HEK293T (cell line): ENCODE results near the gene KCNN3.
"Not testable (repeated sequence)": the region's sequence is repeated elsewhere in the genome, so short reads cannot be mapped to it uniquely, and the experiment has no call there.

Source experiments
- CTCF ChIA-PET: fragments of 350-600 bp; formaldehyde crosslinking; extraction: SDS; loops from one replicate; lab custom pipeline; 2021; ENCODE audit warnings: antibody characterized with exemption, inconsistent platforms; lab: Yijun Ruan, JAX
- POLR2A ChIA-PET: fragments of 350-600 bp; formaldehyde crosslinking; extraction: SDS; loops from one replicate; lab custom pipeline; 2020; ENCODE audit warnings: antibody characterized with exemption, inconsistent platforms; lab: Yijun Ruan, JAX
- DNase-seq: peaks from one replicate; pipeline ENCODE4 v3.0.0; 2012; ENCODE audit warnings: mixed read lengths; ENCODE audit errors: extremely low spot score
- ARNT ChIP-seq: fragments of 450-650 bp; IDR thresholded peaks from 2 replicates; pipeline ENCODE4 v1.6.1; 2017; ENCODE audit warnings: mild to moderate bottlenecking
- BHLHE40 ChIP-seq: fragments of 450-650 bp; IDR thresholded peaks from 2 replicates; pipeline ENCODE4 v1.6.1; 2016; ENCODE audit warnings: mild to moderate bottlenecking, moderate library complexity, borderline replicate concordance
- CTBP1 ChIP-seq: fragments of 450-650 bp; IDR thresholded peaks from 2 replicates; pipeline ENCODE4 v1.6.1; 2016; ENCODE audit warnings: borderline replicate concordance
- ELF4 ChIP-seq: fragments of 450-650 bp; IDR thresholded peaks from 2 replicates; pipeline ENCODE4 v1.6.1; 2017; ENCODE audit warnings: antibody characterized with exemption
- FOXA1 ChIP-seq: fragments of 450-650 bp; IDR thresholded peaks from 2 replicates; pipeline ENCODE4 v1.6.1; 2016; ENCODE audit warnings: mild to moderate bottlenecking
- FOXK2 ChIP-seq: fragments of 450-650 bp; IDR thresholded peaks from 2 replicates; pipeline ENCODE4 v1.6.1; 2016; ENCODE audit warnings: mild to moderate bottlenecking
- FOXM1 ChIP-seq: fragments of 450-650 bp; IDR thresholded peaks from 2 replicates; pipeline ENCODE4 v1.6.1; 2017; ENCODE audit warnings: mild to moderate bottlenecking, borderline replicate concordance
- HDGF ChIP-seq: fragments of 450-650 bp; IDR thresholded peaks from 2 replicates; pipeline ENCODE4 v1.6.1; 2017; ENCODE audit warnings: antibody characterized with exemption, borderline replicate concordance
- L3MBTL2 ChIP-seq: fragments of 450-650 bp; conservative IDR thresholded peaks from 2 replicates; pipeline ENCODE4 v1.6.1; 2016; ENCODE audit warnings: mild to moderate bottlenecking
- LEF1 ChIP-seq: fragments of 450-650 bp; IDR thresholded peaks from 2 replicates; pipeline ENCODE4 v1.6.1; 2017; ENCODE audit warnings: mild to moderate bottlenecking, borderline replicate concordance
- NFRKB ChIP-seq: fragments of 450-650 bp; IDR thresholded peaks from 2 replicates; pipeline ENCODE4 v1.6.1; 2016; ENCODE audit warnings: mild to moderate bottlenecking, moderate library complexity
- SP1 ChIP-seq: fragments of 450-650 bp; IDR thresholded peaks from 2 replicates; pipeline ENCODE4 v1.6.1; 2017
- SUZ12 ChIP-seq: fragments of 450-650 bp; IDR thresholded peaks from 2 replicates; pipeline ENCODE4 v1.6.1; 2016; ENCODE audit warnings: mild to moderate bottlenecking
- TARDBP ChIP-seq: fragments of 450-650 bp; IDR thresholded peaks from 2 replicates; pipeline ENCODE4 v1.6.1; 2016
- ZNF384 ChIP-seq: fragments of 450-650 bp; IDR thresholded peaks from 2 replicates; pipeline ENCODE4 v1.6.1; 2016
- TF ChIP-seq, protein P1 (sequence below): fragments of 450-650 bp; IDR thresholded peaks from 2 replicates; pipeline ENCODE4 v1.6.1; 2016

The KCNN3 gene

DNA sequence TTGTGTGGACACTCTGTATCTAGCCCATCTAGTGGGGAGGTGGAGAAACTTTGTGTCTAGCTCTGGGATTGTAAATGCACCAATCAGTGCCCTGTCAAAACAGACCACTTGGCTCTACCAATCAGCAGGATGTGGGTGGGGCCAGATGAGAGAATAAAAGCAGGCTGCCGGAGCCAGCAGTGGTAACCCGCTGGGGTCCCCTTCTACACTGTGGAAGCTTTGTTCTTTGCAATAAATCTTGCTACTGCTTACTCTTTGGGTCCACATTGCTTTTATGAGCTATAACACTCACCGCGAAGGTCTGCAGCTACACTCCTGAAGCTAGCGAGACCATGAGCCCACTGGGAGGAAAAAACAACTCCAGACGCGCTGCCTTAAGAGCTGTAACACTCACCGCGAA lies 198.7 kb downstream of the KCNN3 start:
- CTCF ChIA-PET: interaction anchor here (0.7 kb wide), 1 partner anchor 405 kb away, joined by 4 read pairs; no protein-coding TSS in a partner anchor
- POLR2A ChIA-PET, DNase-seq: not testable (repeated sequence)

DNA sequence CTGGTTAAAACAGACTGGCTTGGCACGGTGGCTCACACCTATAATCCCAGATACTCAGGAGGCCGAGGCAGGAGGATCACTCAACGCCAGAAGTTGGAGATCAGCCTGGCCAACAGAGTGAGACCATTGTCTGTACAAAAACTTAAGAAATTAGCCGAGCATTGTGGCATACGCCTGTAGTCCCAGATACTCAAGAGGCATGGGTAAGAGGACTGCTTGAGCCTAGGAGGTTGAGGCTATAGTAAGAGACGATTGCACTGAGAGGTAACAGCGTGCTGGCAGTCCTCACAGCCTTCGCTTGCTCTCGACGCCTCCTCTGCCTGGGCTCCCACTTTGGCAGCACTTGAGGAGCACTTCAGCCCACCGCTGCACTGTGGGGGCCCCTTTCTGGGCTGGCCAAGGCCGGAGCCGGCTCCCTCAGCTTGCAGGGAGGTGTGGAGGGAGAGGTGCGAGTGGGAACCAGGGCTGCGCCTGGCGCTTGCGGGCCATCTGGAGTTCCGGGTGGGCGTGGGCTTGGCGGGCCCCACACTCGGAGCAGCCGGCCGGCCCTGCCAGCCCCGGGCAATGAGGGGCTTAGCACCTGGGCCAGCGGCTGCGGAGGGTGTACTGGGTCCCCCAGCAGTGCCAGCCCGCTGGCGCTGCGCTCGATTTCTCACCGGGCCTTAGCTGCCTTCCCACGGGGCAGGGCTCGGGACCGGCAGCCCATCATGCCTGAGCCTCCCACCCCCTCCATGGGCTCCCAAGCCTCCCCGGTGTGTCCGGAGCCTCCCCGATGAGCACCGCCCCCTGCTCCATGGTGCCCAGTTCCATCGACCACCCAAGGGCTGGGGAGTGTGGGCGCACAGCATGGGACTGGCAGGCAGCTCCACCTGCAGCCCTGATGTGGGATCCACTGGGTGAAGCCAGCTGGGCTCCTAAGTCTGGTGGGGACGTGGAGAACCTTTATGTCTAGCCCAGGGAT lies 199.5 kb downstream of the KCNN3 start:
- POLR2A ChIA-PET: interaction anchor here (0.8 kb wide), 1 partner anchor 200 kb away, joined by 3 read pairs; the partner anchor contains the start of gene KCNN3
- DNase-seq: not testable (repeated sequence)
- CTCF ChIA-PET: interaction anchor here (0.7 to 2.0 kb wide), 10 partner anchors 10 to 406 kb away, joined by 3 to 7 read pairs (median 4); no protein-coding TSS in a partner anchor

DNA sequence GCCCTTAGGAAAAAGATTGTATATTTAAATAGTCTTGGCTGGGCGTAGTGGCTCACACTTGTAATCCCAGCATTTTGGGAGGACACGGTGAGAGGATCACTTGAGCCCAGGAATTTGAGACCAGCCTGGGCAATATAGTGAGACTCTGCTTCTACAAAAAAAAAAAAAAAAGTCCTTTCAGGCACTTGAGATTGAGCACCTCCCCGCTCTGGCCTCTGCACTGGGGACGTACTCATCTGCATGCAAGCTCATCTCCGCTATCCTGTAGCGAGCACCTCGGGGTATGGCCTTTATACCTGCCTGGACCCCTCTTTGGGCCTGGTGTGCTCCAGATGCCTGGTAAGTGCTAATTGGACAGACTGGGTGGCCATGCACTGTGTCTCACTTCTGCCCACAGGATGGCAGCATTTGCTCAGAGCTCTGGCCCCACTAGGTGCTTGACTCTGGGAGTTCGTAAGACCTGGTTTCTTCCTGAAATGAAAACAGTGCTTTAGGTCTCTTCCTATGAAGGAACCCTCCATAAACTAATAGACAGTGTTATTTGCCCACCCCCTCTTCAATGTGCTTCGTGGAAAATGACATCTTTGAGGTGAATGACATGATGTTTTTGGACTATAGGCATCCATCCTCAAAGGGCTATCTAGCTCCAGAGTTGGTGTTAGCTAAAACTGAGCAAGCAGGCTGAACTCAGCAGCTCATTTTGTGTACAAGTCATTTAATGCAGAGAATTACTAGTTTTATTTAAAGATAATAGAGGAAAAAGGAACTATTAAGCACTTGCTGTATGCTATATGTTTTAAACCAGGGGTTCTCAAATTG lies 200.4 kb downstream of the KCNN3 start:
- TF ChIP-seq ZNF384: no peak
- POLR2A ChIA-PET: interaction anchor here (0.8 kb wide), 1 partner anchor 200 kb away, joined by 3 read pairs; the partner anchor contains the start of gene KCNN3
- DNase-seq: peak; percentile 87
- CTCF ChIA-PET: interaction anchor here (0.7 to 2.0 kb wide), 10 partner anchors 11 to 416 kb away, joined by 3 to 7 read pairs (median 3); no protein-coding TSS in a partner anchor

DNA sequence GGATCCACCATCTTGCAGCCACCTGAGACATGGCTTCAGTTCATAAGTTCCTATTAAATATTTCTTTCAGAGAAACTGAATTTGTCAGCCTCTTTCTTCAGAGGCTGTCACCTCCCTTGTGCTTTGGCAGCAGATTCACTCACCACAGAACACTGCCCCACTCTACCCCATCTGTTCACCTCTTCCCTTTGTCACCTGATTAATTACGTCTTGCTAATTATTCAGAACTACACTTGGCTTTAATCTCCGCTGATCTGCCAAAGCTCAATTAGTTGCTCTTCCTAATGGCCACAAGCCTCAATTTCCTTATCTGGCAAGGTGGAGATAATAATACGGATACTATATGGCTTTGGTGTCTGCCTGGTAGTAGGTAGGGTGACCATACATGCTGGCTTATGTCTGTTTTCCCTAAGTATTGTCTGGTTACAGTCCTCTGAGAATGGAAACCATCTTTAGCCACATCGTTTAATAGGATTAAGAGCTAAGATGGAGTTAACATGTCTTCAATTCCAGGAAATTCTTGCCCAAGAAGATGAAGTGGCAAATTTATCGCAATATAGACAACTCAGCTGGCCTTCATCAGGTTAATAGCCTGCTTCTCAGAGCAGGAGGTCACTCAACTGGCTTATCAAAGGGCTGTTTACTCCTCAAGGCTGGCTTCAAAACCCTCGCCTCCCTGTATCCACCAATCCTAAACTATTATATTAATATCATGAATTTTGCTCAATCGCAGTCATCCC lies 203.9 kb downstream of the KCNN3 start:
- ChIA-PET POLR2A (no interaction called here), CTCF (interaction anchor here (0.9 to 1.0 kb wide), 3 partner anchors 106 to 212 kb away, joined by 3 read pairs; no protein-coding TSS in a partner anchor)
- TF ChIP-seq L3MBTL2 (no peak), ARNT (no peak), HDGF (no peak), NFRKB (no peak), ELF4 (no peak), TARDBP (no peak), FOXM1 (no peak)
- no peak for DNase-seq

DNA sequence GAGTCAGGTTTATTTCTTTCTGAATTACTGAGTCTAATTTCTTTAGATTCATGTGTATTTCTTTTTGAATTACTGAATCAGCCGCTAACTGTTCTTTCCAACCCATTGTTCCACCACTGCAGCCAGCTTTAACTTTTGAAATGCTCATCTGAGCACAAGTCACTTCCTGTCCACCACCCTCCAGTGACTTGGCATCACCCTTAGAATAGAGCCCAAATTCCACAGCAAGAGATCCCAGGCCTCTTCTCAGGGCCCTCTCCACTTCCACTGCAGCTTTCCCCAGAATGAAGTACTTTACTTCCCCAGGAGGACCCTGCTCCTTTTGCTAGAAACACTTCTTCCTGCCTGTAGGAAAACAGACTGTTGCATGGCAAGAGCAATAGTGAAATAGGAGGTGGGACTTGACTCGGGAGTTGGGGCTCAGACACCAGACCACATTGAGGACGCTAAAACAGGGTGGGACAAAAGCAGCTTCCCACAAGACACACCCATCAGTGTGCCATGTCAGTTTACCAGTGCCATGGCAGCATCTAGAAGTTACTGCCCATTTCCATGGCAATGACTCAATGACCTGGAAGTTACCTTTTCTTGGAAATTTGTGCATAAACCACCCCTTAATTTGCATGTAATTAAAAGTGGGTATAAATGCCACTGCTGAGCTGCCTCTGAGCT lies 205.6 kb downstream of the KCNN3 start:
- no peak for DNase-seq
- ChIA-PET CTCF (interaction anchor here (1.1 kb wide), 2 partner anchors 118 to 214 kb away, joined by 3 read pairs; no protein-coding TSS in a partner anchor), POLR2A (interaction anchor here (0.8 to 1.5 kb wide), 2 partner anchors 9 to 38 kb away, joined by 3 read pairs; no protein-coding TSS in a partner anchor)
- no peak for TF ChIP-seq FOXK2
- TF ChIP-seq FOXM1: no peak
- no peak for TF ChIP-seq ZNF384
- TF ChIP-seq LEF1: no peak
- TF ChIP-seq ARNT: no peak
- TF ChIP-seq, protein P1, sequence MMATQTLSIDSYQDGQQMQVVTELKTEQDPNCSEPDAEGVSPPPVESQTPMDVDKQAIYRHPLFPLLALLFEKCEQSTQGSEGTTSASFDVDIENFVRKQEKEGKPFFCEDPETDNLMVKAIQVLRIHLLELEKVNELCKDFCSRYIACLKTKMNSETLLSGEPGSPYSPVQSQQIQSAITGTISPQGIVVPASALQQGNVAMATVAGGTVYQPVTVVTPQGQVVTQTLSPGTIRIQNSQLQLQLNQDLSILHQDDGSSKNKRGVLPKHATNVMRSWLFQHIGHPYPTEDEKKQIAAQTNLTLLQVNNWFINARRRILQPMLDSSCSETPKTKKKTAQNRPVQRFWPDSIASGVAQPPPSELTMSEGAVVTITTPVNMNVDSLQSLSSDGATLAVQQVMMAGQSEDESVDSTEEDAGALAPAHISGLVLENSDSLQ: no peak
- no peak for TF ChIP-seq SUZ12
- TF ChIP-seq L3MBTL2: no peak

DNA sequence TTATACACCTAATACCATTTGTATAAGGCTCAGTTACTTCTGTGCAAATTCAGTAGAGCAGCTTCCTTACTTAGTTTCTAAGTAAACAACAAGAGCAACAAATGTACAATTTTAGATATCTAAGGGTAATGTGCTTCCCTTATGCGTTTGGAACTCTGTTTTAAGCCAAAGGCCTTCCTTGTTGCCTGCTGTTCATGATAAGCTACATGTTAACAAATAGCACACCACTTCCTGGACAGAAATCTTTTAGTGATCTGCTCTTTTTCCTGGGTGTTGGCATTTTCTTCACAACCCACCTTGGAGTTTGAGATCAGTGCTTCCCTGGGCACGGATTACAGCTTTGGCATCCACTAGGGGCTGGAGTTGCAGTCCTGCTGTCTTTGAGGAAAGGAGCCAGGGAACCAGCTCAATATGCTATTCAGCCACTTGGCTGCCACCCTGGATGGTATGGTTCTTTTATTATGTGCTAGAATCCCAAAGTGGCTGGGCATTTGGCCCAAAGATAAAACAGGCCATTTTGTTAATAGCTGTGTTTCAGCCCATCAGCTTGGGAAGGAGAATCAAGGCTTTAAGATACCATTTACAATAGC lies 206.5 kb downstream of the KCNN3 start:
- DNase-seq: no peak
- CTCF ChIA-PET: interaction anchor here (0.5 to 1.1 kb wide), 5 partner anchors 21 to 312 kb away, joined by 3 read pairs; no protein-coding TSS in a partner anchor
- POLR2A ChIA-PET: interaction anchor here (1.5 kb wide), 1 partner anchor 37 kb away, joined by 3 read pairs; no protein-coding TSS in a partner anchor
- TF ChIP-seq, protein P1: no peak
- TF ChIP-seq FOXA1 (no peak), FOXK2 (no peak), SUZ12 (no peak), ARNT (no peak)

DNA sequence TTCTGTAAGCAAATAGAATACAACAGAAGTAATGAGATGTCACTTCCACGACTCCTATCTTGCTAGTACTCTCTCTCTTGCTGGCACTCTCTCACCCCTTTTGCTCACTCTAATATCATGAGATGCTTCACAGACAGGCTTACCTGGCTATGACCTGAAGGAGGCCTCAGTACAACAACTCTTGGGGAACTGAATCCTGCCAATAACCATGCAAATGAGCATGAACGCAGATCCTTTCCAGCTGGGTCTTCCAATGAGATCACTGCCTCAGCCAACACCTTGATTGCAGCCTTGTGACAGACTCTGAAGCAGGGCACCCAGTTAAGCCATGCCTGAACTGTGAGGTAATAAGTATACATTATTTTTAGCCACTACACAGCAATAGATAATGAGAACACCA lies 209.0 kb downstream of the KCNN3 start:
- CTCF ChIA-PET: no interaction called here
- no peak for DNase-seq
- TF ChIP-seq FOXK2 (no peak), ELF4 (no peak), FOXM1 (no peak), BHLHE40 (no peak), ARNT (no peak), SP1 (no peak), SUZ12 (no peak), ZNF384 (no peak), NFRKB (no peak), CTBP1 (no peak), TARDBP (no peak), FOXA1 (no peak)
- TF ChIP-seq, protein P1: no peak
- POLR2A ChIA-PET: no interaction called here
